OCI-M1 (cell line): ENCODE results near the gene DNAJB4.
"Not testable (repeated sequence)": the region's sequence is repeated elsewhere in the genome, so short reads cannot be mapped to it uniquely, and the experiment has no call there.

Experiments
- DNase-seq: peaks from one replicate; lab custom pipeline; 2025; lab: John Stamatoyannopoulos, UW

Gene DNAJB4

DNA sequence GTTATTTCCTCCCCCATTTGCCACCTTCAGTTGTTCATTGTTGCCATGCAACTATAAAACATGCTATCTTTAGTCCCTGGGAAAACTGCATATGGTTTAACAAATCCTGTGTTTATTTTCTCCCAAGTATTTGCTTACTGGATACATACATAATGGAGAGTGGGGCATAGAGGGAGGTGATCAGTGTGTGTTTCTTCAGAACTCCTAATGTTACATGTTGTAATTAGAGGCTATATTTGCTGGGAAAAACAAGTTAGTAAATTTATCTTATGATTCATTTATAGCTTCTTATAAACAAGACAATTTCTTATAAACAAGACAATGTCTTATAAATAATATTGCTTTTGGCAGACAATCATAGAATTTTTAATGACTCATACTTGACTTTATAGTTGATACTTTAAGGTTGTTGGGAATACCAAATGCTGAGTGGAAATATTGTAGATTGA is 33.8 kb downstream of the DNAJB4 start:
- no peak for DNase-seq

DNA sequence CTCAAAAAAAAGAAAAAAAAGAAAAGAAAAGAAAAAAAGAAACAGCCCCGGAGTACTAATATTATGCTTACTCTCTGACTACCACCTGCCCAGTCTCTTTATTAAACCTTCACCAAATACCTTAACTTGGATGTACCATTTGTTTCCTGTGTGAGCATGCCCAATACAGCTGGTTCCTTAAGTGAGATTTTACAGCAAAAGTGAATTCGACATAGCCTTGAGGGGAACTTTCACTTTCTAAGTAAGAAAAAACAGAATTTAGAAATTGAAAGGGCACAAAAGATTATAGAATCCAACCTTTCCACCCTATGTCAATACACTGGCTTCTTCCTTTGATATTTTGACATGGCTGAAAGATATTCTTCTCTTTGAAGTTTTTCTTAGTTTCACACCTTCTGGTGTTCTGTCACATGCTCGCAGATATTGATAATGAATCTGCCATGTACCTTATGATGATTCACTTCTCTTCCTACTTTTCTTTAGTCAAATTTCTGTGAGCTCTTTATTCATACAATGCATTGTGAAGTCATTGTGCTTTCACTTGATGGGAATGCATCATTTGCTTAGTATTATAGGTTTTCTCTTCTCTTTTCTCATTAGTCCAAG is 35.8 kb downstream of the DNAJB4 start:
- peak; percentile 39 for DNase-seq

DNA sequence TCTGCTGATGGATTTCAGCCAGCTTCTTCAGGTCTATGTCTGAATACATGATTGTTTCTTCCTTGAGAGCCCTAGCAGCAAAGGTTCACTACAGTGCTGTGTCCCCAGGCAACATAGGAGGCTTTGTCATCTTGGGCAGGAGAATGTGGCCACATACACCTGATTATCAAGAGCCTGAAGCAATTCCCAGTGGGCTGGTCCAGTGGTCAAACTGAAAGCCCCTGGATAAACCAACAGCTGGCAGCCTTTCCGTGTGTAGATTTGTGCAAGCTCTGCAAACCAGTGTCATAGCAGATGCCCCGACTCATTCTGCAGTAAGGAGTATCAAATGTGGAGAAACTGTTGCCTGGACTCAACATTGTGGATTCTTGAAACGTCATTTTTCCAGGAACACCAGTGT is 38.7 kb downstream of the DNAJB4 start:
- DNase-seq: no peak

DNA sequence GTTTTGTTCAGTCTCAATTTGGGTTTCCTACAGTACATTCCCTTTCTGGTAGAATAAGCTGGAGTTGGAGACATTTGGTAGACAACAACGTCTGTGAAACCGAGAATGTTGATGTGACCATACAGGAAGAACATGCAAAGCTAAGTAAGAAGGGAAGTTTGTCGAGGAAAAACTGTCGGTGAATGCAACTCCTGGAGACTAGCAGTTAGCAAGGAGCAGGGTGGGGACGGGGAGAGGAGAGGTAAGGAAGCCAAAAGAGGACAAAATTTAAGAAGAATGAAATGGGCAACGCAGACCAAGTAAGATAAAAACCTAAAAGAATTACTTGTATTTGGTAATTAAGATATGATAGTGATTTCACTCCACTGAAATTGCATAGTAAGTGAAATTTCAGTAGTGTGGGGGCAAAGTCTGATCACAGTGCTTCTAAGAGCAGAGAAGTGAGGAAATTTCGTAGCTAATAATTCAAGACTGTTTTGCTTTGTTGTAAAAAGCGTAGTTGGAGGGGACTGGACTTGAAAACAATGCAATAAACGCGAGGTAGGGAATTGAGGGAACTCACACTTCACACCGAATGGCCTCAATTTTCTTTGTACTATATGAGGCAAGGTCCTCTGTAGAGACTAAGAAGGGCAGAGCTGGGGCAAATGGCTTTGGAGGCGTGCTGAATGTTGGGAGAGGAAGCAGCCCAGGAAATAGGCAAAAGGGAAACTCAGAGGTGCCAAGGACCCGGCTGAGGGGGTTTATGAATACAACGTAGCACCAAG is 40.2 kb downstream of the DNAJB4 start:
- no peak for DNase-seq

DNA sequence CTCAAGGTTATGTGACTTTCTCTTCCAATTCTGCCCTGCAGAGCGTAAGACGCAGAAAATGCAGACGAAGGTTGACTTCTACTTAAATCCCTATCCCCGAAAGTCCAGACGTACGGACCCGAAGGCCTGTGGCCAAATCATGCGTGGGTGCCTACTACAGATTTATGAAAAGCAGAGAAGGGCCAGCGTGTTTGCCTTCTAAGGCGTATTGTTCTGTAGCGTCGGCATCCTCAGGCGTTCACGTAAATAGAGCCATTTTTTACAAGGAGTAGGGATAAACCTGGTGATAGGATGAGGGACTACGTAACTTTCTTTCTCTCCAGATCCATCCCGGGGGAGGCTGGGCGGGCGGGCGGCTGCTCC is 40.8 kb downstream of the DNAJB4 start:
- DNase-seq: no peak

DNA sequence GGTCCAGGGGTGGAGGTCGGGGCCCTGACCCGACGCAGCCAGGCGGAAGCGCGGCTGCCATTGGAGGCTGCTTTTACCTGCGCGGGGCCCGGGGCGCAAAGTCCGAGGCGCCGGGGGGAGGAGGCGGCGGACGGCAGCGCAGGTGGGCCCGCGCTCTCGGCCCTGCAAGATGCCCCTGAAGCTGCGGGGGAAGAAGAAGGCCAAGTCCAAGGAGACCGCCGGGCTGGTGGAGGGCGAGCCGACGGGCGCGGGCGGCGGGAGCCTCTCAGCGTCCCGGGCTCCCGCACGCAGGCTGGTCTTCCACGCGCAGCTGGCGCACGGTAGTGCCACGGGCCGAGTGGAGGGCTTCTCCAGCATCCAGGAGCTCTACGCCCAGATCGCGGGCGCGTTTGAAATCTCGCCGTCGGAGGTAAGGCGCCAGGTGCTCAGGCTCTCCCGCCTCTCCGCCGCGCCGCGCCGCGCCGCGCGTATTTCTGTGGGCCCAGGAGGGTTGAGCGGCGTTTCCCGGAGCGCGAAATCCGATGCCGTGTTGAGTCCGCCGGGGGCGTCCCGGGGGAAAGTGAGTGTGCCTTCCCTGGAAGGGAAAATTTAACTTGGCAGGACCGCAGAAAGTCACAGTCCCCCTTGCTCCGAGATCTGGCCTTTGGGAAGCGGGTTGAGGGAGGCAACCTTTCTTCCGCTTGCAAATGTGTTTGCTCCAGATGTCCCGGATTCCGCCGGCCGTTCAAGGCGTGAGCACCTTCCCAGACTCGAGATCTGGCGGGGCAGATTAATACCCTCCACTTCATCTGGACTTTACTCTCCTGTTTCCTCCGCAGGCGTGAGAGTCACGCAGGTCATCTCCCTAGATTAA is 41.4 kb downstream of the DNAJB4 start, which contains the start of gene GIPC2:
TSS of gene GIPC2 (plus strand) at position 41 of the 853 bp plus-strand sequence. CDS start at position 170, 129 bp downstream.
- DNase-seq: no peak

DNA sequence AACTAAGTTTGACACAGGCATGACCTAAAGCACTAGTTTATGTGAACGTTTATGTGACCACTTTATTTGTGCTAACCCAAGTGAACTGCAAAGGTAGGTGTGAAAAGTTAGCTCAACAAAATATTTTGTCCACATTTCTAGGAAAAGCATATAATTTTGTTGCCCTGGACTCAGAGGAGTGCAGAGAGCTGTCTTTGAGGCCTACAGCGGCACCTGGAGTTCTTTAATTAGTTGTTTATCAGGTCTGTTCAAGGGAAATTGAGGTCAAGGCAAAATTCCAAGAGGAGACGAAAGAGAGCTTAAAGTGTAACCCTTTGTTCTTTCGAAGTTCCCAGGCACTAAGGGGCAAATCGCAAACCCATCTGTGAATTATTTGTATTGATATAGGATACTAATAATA is 42.4 kb downstream of the DNAJB4 start:
- no peak for DNase-seq

DNA sequence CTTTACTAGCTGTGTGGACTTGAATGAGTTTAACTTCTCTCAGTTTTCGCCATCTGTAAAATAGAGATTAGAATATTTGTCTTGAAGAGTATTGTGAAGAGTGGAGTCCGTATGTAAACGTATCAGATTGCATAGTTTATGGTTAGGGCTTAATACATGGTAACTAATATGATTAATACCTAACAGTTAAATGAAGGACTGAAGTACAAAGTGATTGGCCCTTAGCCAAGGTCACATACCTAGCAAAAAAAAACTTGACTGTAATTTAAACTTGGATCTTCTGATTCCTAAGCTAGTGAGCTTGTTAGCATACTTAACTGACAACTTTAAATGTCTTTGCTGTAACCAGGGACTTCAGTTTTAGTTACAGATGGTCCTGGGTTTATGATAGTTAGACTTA is 42.9 kb downstream of the DNAJB4 start:
- no peak for DNase-seq

DNA sequence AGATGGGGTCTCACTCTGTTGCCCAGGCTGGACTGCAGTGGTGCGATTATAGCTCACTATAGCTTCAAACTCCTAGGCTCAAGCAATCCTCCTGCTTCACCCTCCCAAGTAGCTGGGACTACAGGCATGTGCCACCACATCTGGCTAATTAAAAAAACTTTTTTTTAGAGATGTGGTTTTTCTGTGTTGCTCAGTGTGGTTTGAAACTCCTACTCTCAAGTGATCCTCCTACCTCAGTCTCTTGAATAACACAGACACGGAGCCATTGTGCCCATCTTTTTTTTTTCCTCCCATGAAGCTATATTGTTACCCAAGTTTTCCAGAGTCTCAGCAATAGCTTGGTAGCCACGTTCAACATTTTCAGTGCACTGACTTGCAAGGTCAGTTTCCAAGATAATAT is 43.7 kb downstream of the DNAJB4 start:
- peak; percentile 17 for DNase-seq

DNA sequence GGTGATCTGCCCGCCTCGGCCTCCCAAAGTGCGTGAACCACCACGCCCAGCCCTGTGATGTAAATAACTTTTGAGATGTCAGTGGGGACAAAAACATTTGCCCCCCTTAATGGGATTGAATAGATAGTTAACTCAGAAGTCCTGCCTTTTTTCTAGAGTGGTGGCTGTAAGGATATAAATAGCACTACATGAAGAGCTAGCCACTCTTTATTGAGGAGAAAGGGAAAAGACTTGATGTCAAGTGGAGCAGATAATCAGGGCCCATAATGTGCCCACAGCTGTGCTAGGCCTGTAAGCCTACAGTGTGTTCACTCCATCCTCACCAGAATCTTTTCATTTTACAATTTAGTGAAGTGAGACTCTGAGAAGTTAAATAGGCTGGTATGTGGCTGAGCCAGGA is 44.7 kb downstream of the DNAJB4 start:
- DNase-seq: no peak

DNA sequence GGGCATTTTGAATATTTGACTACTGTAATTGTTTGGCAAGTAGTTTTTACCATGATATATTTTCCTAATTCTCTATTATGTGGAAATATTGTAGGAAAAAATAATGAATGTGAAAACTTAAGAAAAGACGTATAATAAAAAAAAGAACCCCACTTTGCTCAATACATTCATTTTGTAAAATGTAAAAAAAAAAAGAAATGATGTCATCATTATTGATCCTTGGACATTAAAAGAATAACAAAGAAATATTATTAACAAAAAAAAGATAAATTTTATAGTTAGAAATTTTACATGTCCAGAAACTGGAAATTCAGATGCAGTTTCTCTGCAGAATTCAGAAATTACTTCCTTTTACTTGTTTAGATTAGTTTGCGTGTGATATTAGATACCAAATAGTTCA is 46.3 kb downstream of the DNAJB4 start:
- DNase-seq: no peak

DNA sequence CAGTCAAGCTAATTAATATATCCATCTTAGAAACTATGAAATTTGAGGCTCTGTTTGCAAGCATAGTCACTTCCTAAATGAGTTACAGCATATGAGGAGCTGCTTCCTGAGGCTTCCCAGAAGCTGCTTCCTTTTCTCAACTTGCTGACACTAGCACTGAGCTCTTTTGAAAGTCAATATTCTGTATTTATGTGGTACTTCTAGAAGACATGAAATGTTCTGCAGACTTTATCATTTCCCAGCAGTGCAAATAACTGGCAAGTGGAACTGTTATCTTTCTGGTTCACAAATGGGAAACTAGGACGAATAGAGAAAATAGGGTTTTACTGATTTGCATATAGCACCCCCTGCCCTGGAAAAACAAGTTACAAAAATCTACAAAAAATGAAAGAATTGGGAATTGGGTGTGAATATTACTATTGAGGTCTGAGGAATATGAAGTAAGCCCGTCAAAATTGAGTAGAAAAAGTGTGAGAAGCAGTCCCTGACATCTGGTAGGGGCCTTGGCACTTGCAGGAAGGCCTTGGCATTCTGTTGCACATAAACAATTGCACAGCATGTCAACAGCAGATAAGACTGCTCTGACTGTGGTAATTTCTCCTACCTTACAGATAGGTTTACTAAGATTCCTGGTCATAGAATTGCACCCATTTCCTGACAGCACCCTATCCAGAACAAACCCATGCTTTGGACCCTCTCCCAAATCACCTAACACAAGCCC is 48.1 kb downstream of the DNAJB4 start:
- peak; percentile 76 for DNase-seq

DNA sequence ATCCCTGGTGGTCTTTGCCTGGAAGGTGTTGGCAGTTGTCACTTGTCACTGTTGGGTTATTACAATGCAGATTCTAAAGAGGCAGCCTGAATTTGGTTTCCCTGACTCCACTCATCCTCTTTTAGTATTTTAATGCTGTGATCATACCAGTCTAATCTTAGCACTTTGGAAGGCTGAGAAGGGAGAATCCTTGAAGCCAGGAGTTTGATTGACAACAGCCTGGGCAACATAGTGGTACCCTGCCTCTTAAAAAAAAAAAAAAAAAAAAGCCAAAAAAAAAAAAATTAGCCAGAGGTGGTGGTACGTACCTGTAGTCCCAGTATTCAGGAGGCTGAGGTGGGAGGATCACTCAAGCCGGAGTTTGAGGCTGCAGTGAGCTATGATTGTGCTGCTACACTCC is 48.8 kb downstream of the DNAJB4 start:
- no peak for DNase-seq

DNA sequence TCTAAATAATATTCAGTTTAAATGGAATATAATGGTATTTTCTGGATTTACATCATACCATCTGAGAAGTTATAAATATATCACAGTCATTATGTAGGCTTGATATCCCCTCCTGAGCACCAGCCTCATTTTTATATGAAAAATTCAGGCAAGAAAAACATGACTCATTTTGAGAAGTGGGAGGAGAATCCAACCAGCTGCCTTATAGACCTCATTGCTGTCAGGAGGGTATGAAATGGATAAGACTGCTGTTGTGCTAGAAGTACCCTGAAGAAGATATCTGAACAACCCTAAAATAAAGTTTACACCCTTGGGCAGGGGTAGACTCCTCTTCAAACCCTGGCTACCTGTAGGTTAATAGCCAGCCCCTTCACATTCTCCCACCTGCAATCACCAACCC is 49.8 kb downstream of the DNAJB4 start:
- DNase-seq: peak; percentile 43

DNA sequence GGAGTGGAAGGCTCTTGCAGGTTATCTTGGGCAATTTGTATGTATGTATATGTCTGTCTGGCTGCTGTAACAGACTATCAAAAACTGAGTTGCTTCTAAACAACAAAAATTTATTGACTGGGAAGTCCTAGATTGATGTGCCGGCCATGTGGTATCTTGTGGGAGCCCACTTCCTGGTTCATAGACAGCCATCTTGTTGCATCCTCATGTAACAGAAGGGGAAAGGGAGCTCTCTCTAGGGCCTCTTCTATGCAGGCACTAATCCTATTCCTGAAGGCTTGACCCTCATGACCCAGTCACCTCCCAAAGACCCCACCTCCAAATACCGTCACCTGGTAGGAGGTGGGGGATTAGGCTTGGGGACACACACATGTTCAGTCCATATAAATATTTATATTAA is 50.2 kb downstream of the DNAJB4 start:
- peak; percentile 43 for DNase-seq

DNA sequence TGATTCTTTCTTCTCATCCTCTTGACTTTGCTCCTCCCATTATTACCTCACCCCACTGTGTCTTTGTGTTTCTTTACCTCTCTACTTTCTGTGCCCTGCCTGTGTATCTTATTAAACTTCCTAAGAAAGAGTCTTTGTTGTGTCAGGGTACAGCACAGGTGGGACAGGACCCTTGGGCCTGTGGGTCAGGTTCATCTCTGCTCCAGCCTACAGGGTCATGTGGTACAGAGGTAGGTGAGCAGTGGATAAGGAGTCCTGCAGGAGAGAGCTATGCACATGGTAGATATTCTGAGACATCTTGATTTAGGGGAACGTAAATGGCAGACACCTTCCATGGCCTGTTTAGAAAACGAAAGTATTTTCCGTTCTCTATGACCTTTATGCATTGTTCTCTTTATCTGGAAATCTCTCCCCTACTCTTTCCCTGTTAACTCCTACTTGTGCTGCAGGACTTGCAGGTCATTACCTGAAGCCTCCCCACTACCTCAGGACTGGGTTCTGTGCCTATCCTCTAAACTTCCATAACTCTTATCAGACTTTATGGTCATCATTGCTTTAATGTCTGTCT is 50.9 kb downstream of the DNAJB4 start:
- peak; percentile 32 for DNase-seq

DNA sequence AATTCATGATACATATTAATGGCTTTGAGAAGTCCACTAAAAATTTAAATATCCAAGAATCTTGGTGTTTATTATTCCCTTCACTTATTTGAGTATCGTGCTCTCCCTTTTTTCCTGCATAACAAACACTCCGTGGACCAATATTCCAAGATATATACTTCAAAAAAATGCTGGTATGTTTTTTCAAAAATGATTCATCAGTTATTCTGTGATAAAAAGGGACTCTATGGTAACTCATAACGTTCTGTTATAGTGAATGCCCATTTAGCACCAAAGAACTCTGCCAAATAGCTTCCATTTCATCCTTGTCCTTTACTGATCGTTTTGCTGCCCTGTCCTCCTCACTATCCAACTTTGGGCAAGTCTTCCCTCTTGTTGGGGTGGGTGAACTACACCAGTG is 53.9 kb downstream of the DNAJB4 start:
- DNase-seq: no peak

DNA sequence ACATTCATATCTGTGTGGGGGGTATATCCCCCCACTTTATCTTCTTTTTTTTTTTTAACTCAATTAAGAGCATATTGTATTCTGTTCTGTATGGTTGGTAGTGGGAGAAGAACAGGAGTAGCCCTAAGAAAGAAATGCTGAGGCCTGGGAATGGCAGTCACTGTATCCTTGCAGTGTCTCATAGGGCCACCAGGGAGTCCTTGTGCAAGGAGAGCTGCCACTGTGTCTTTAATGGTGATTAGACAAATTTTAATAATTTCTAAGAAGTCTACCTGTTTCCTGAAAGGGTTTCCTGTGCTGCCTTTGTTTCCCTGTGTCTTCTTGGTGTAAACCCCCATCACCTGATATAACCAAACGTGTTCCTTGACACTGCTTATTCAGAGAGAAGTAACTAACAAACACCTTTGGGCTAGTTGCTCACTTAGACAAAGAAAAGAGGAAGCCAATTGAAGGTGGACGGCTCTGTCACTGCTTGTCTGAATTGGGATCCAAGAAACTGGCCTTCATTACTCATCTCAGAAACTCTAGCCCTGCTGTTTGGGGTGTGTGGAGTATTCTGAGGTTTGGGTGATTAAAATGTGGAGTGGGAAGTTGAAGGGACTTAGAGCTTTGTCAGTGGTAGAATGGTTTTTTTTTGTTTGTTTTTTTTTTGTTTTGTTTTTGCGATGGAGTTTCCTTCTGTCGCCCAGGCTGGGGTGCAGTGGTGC is 56.3 kb downstream of the DNAJB4 start:
- DNase-seq: peak; percentile 41

DNA sequence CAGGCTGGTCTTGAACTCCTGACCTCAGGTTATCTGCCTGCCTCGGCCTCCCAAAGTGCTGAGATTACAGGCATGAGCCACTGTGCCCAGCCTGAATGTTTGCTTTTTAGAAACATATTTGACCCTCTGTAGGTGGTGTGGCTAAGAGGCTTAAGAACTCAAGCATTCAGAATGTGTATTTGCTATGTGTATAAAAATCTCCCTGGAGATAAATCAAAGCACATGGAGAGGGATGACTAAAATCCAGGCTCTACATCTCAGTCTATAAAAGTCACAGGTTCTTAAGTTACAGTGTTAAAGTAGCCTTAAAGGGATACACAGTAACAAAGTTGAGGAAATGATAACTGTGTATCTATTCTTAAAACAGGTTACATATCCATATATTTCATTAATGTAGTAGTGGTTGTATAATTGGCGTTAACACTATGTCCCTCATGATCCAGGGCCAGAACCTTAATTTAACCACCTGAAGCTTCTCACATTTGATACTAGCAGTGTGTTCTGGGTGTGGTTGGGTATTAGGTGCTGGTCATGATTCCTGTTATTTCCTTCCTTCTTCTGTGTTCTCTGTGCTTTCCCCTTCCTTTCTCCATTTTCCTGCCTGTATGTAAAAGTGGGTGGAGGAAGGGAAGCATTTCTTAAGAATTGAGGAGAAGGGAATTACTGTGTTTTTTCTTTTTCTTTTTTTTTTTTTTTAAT is 57.2 kb downstream of the DNAJB4 start:
- DNase-seq: no peak

DNA sequence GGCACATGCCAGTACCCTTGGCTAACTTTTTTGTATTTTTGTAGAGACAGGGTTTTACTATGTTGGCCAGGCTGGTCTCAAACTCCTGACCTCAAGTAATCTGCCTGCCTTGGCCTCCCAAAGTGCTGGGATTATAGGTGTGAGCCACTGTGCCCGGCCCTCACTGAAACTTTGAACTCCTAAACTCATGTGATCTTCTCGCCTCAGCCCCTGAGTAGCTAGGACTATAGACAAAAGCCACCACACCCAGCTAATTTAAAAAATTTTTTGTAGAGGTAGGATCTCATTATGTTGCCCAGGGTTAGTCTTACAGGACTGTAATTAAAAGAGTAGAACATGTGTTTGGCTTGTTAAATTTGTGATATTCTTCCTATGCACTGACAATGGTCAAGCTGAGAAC is 60.1 kb downstream of the DNAJB4 start:
- not testable (repeated sequence) for DNase-seq
